Gastrocnemius medialis (tissue), 4 donors: ENCODE results near the gene BANF2.

Experiments used
- POLR2A ChIP-seq, 2 donors: fragments of 450-650 bp; IDR thresholded peaks; one replicate each; pipeline ENCODE4 v1.6.1; 2017; ENCODE audit warnings: antibody characterized with exemption in 2 of 2, mild to moderate bottlenecking in 2 of 2, moderate library complexity in 2 of 2
- TF ChIP-seq, protein P1 (sequence below), 5 experiments: fragments of 450-650 bp in 3 of 5; fragments of 200-600 bp in 2 of 5; sonication (generic) in 2 of 5; IDR thresholded peaks in 4 of 5; conservative IDR thresholded peaks in 1 of 5; 1 replicate in 4 of 5; 2 replicates in 1 of 5; pipeline ENCODE4 v1.5.1; 2016 to 2019; ENCODE audit warnings: antibody characterized with exemption in 5 of 5, mild to moderate bottlenecking in 3 of 5, moderate library complexity in 3 of 5

DNA sequence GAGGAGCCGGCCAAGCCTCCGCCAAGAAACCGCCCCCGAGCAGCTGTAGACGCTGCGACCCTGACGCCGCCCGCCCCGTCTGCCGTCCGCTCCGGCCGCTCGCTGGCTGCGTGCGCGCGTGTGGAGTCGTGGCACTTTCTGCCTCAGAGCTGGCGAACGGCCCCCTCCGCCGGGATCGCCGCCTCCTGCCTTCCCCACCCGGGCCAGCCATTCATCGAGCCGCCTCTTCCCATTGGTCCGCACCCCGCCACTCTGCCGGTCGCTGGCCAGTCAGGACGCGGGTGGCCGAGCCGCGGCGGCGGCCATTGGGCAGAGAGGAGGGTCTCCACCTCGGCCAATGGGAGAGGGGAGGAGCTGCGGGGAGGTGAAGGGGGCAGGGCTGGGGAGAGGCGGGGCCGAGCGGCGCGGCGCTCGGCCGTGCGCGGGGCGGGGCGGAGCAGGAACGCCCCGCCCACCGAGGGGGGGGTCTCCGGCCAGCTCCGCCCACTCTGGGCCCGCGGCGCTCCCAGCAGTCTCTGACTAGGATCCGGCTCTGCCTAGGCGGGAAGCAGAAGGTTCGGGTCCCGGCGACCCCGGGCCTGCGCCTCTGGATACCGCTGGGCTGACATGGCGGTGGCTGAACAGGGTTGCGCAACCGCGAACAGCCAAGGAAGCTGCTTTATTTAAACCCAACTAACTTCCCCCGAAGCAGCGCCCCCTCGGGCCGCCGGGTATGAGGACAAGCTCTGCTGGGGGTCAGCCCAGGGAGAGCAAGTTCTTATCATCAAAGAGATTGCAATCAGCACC is 17.5 kb upstream of the BANF2 start, which contains the start of gene RRBP1:
- TF ChIP-seq POLR2A (IDR thresholded peaks at IDR 0.05), result peak; percentile 80 to 93
- TF ChIP-seq, protein P1, sequence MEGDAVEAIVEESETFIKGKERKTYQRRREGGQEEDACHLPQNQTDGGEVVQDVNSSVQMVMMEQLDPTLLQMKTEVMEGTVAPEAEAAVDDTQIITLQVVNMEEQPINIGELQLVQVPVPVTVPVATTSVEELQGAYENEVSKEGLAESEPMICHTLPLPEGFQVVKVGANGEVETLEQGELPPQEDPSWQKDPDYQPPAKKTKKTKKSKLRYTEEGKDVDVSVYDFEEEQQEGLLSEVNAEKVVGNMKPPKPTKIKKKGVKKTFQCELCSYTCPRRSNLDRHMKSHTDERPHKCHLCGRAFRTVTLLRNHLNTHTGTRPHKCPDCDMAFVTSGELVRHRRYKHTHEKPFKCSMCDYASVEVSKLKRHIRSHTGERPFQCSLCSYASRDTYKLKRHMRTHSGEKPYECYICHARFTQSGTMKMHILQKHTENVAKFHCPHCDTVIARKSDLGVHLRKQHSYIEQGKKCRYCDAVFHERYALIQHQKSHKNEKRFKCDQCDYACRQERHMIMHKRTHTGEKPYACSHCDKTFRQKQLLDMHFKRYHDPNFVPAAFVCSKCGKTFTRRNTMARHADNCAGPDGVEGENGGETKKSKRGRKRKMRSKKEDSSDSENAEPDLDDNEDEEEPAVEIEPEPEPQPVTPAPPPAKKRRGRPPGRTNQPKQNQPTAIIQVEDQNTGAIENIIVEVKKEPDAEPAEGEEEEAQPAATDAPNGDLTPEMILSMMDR (IDR thresholded peaks at IDR 0.05 in 4 of 5, conservative IDR thresholded peaks at IDR 0.05 in 1 of 5), result peak; percentile 60 to 76 (median 66)
